IMR-90 (cell line): ENCODE data around the gene HPS4. TPM values are rescaled to one million over a fixed set of nuclear protein-coding genes. Genes with fewer than 3 reads are reported as not detected.

Source experiments
- ATAC-seq: fragments of 200-7000 bp; cut with Tn5 transposase; 2 replicates; pipeline ENCODE4 v1.9.1; 2020; ENCODE audit warnings: low read depth, mild to moderate bottlenecking, moderate library complexity
- BruUV-seq: library from RNA; stranded (reverse); fragments of 400-500 nt; replicated peaks from 2 replicates; lab custom pipeline; 2021; lab: Mats Ljungman, UMichigan
- CTCF ChIA-PET: fragments of 300-600 bp; formaldehyde crosslinking; extraction: SDS; loops from one replicate; lab custom pipeline; 2021; ENCODE audit warnings: antibody characterized with exemption; lab: Yijun Ruan, JAX
- POLR2A ChIA-PET: fragments of 300-600 bp; sonication (Branson Sonifier 250); formaldehyde crosslinking; loops from one replicate; lab custom pipeline; 2022; ENCODE audit warnings: antibody characterized with exemption; ENCODE audit not compliant: unreplicated experiment; lab: Charles Lee
- DNase-seq: peaks from one replicate; pipeline ENCODE4 v3.0.0; 2013
- H2AFZ ChIP-seq: replicated peaks from 2 replicates; pipeline ENCODE3; 2013; ENCODE audit warnings: low read length, mild to moderate bottlenecking; ENCODE audit not compliant: poor library complexity
- H2AK5ac ChIP-seq: 2 replicates; pipeline ENCODE4 v1.6.1; 2013; ENCODE audit warnings: low read depth, low read length, inconsistent platforms
- H2AK9ac ChIP-seq: replicated peaks from 2 replicates; pipeline ENCODE3; 2013; ENCODE audit warnings: mild to moderate bottlenecking, low read depth, low read length, moderate library complexity; ENCODE audit not compliant: poor library complexity
- H2BK120ac ChIP-seq: 2 replicates; pipeline ENCODE4 v1.6.1; 2013; ENCODE audit warnings: low read depth, low read length, inconsistent platforms
- H2BK15ac ChIP-seq: 3 replicates; pipeline ENCODE4 v1.6.1; 2013; ENCODE audit warnings: low read depth, low read length, inconsistent platforms
- H2BK20ac ChIP-seq: 2 replicates; pipeline ENCODE4 v1.6.1; 2013; ENCODE audit warnings: low read depth, mild to moderate bottlenecking, inconsistent platforms, low read length, moderate library complexity
- H2BK5ac ChIP-seq: 2 replicates; pipeline ENCODE4 v1.6.1; 2013; ENCODE audit warnings: mild to moderate bottlenecking, low read depth, low read length, inconsistent platforms; ENCODE audit not compliant: poor library complexity, severe bottlenecking
- H3K14ac ChIP-seq: replicated peaks from 2 replicates; pipeline ENCODE4 v1.6.1; 2013; ENCODE audit warnings: low read depth, low read length, inconsistent platforms
- H3K18ac ChIP-seq: 2 replicates; pipeline ENCODE4 v1.6.1; 2013; ENCODE audit warnings: low read depth, low read length, control low read depth
- H3K23ac ChIP-seq: 2 replicates; pipeline ENCODE4 v1.6.1; 2013; ENCODE audit warnings: low read depth, low read length, inconsistent platforms
- H3K27ac ChIP-seq: 2 replicates; pipeline ENCODE4 v1.5.1; 2013; ENCODE audit warnings: mild to moderate bottlenecking, control low read depth, low read length; ENCODE audit not compliant: insufficient read depth
- H3K27me3 ChIP-seq: 2 replicates; pipeline ENCODE4 v1.6.1; 2013; ENCODE audit warnings: low read length; ENCODE audit not compliant: control insufficient read depth, insufficient read depth
- H3K36me3 ChIP-seq: 2 replicates; pipeline ENCODE4 v1.6.1; 2013; ENCODE audit warnings: low read length, mixed read lengths; ENCODE audit not compliant: control insufficient read depth, insufficient read depth
- H3K4ac ChIP-seq: 2 replicates; pipeline ENCODE4 v1.6.1; 2013; ENCODE audit warnings: low read depth, low read length, inconsistent platforms
- H3K4me1 ChIP-seq: 2 replicates; pipeline ENCODE4 v1.6.1; 2013; ENCODE audit warnings: low read length, mixed read lengths; ENCODE audit not compliant: control insufficient read depth, insufficient read depth
- H3K4me2 ChIP-seq: 2 replicates; pipeline ENCODE4 v1.6.1; 2013; ENCODE audit warnings: low read depth, mild to moderate bottlenecking, control low read depth, low read length, moderate library complexity
- H3K4me3 ChIP-seq: 2 replicates; pipeline ENCODE4 v1.5.1; 2013; ENCODE audit warnings: low read depth, mild to moderate bottlenecking, control low read depth, low read length, moderate library complexity; ENCODE audit not compliant: insufficient read depth
- H3K56ac ChIP-seq: 2 replicates; pipeline ENCODE4 v1.6.1; 2013; ENCODE audit warnings: low read length, inconsistent platforms; ENCODE audit not compliant: insufficient read depth; ENCODE audit errors: extremely low read depth
- H3K79me1 ChIP-seq, 2 experiments: 2 replicates each; pipeline ENCODE4 v1.6.1; 2013; ENCODE audit warnings: low read length in 2 of 2, inconsistent platforms in 1 of 2, low read depth in 1 of 2
- H3K9ac ChIP-seq: 2 replicates; pipeline ENCODE4 v1.6.1; 2013; ENCODE audit warnings: low read depth, low read length, control low read depth
- H3K9me1 ChIP-seq: 2 replicates; pipeline ENCODE4 v1.6.1; 2013; ENCODE audit warnings: low read length, inconsistent platforms; ENCODE audit not compliant: insufficient read depth
- H3K9me3 ChIP-seq: 2 replicates; pipeline ENCODE4 v1.6.1; 2013; ENCODE audit warnings: low read length; ENCODE audit not compliant: control insufficient read depth, insufficient read depth
- H4K20me1 ChIP-seq: 2 replicates; pipeline ENCODE4 v1.6.1; 2013; ENCODE audit warnings: low read length, inconsistent platforms; ENCODE audit not compliant: insufficient read depth
- H4K5ac ChIP-seq: 2 replicates; pipeline ENCODE4 v1.6.1; 2013; ENCODE audit warnings: mild to moderate bottlenecking, low read depth, low read length, control low read depth
- H4K8ac ChIP-seq, 2 experiments: 2 replicates each; pipeline ENCODE4 v1.6.1; 2013; ENCODE audit warnings: low read depth in 2 of 2, low read length in 2 of 2, control low read depth in 1 of 2, inconsistent platforms in 1 of 2
- H4K91ac ChIP-seq: 2 replicates; pipeline ENCODE4 v1.6.1; 2013; ENCODE audit warnings: low read depth, low read length, inconsistent platforms; ENCODE audit not compliant: insufficient read depth
- FOS ChIP-seq: fragments of 150-350 bp; IDR thresholded peaks from 2 replicates; pipeline ENCODE4 v1.6.1; 2016; ENCODE audit warnings: low read depth, low read length
- MAZ ChIP-seq: IDR thresholded peaks from 2 replicates; pipeline ENCODE4 v1.6.1; 2012; ENCODE audit warnings: low read depth, mild to moderate bottlenecking, low read length, improper control_type of control experiment, moderate library complexity, borderline replicate concordance
- NFE2L2 ChIP-seq: fragments of 150-350 bp; IDR thresholded peaks from 2 replicates; pipeline ENCODE4 v1.6.1; 2016; ENCODE audit warnings: low read depth, mild to moderate bottlenecking, low read length
- POLR2A ChIP-seq: IDR thresholded peaks from 2 replicates; pipeline ENCODE4 v1.6.1; 2012; ENCODE audit warnings: mild to moderate bottlenecking, low read depth, low read length
- RAD21 ChIP-seq: IDR thresholded peaks from 2 replicates; pipeline ENCODE4 v1.6.1; 2012; ENCODE audit warnings: low read length, improper control_type of control experiment
- RCOR1 ChIP-seq: IDR thresholded peaks from 2 replicates; pipeline ENCODE4 v1.6.1; 2012; ENCODE audit warnings: mild to moderate bottlenecking, low read length, improper control_type of control experiment; ENCODE audit not compliant: insufficient replicate concordance
- RFX5 ChIP-seq: IDR thresholded peaks from 2 replicates; pipeline ENCODE4 v1.8.0; 2012; ENCODE audit warnings: low read depth, mild to moderate bottlenecking, low read length, moderate library complexity
- SMC3 ChIP-seq: fragments of 150-350 bp; IDR thresholded peaks from 2 replicates; pipeline ENCODE4 v1.6.1; 2016; ENCODE audit warnings: low read depth, mild to moderate bottlenecking, antibody characterized with exemption, low read length, moderate library complexity
- dilution Hi-C: fragments of 300-500 bp; cut with HindIII; formaldehyde crosslinking; loops from one replicate; pipeline ENCODE4 v1.14.3; 2018; ENCODE audit warnings: low sequenced_read_pairs; ENCODE audit not compliant: unreplicated experiment
- in situ Hi-C: fragments of 300-500 bp; cut with MboI; formaldehyde crosslinking; loops from 3 replicates; pipeline ENCODE4 v1.14.3; 2019; ENCODE audit warnings: low sequenced_read_pairs, inconsistent platforms, mixed read lengths
- intact Hi-C: fragments of 100-400 bp; cut with micrococcal nuclease; formaldehyde crosslinking; loops from 2 replicates; pipeline ENCODE4 v1.10.0; 2022
- polyA plus RNA-seq, 3 experiments: library from polyadenylated mRNA; depleted of rRNA; stranded (reverse); fragments of >200 nt; gene quantifications; 2 replicates each; pipeline ENCODE4 v1.2.3, GENCODE V29; 2012; ENCODE audit warnings: low replicate concordance in 1 of 3
- total RNA-seq: library from RNA; depleted of rRNA; stranded (reverse); fragments of >200 nt; gene quantifications from 2 replicates; pipeline ENCODE4 v1.2.3, GENCODE V29; 2012

The HPS4 gene
- total and polyA plus RNA-seq, 2 of the 4 experiments (the other 2 are of a cell fraction): 15.8 to 19.0 TPM

DNA sequence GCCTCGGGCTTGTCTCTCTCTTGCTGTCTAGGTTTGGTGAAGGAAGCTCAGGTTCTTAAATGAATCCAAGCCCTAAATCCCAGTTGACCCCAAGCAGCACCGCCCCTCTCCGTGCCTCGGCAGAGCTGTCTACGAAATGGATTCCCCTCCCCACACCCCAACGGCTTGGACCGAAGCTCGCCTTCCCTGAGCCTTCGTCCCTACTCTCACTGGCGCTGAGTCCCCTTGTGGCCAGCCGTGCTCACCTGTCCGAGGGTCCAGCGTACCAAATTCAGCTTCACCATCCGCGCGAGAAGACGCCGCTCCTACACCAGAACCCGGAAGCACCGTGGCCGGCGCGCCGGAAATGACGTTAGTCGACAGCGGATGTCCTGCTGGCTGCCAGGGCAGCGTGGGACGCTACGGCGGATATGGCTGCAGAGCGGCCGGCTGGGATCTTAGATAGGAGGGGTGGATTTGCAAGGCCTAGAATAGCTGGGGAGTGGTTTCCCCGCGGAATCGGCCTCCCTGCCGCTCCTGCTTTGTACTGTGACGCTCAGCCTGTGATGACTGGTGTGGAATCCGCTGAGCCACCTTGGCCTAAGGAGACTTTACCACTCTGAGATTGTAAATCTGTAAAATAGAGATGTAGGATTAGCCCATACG is 28.7 kb upstream of the HPS4 start, which contains the start of gene TFIP11 (continued):
- TF ChIP-seq RAD21 (no peak; the same call in 1 of the 2 replicates), FOS (no peak)

DNA sequence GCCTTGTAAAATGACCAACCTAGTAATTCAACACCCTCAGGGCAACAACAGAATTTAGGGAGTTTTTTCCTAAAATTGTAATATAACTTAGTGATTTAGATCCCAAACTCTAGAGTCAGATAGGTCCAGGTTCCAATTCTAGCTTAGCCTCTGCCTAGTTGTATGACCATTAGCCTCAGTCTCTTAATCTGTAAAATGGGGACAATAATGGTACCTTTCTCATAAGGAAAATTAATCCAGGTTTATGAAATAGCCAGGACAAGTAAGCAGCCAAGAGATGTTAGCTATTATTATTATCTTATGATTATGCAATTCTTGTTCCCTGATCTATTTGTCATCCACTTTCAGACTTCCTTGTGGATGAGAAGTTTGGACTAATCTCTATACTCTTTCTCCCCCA is 24.6 kb upstream of the HPS4 start:
- H3K14ac ChIP-seq: no peak overlapping the region
- CTCF ChIA-PET: interaction anchor here (0.5 to 0.7 kb wide), 2 partner anchors 363 to 1928 kb away, joined by 3 to 5 read pairs; no protein-coding TSS in a partner anchor
- no peak overlapping the region for H3K56ac ChIP-seq
- no peak overlapping the region for H4K8ac ChIP-seq
- H3K27ac ChIP-seq: no peak overlapping the region
- no peak overlapping the region for H2BK5ac ChIP-seq
- H2BK120ac ChIP-seq: no peak overlapping the region
- no peaks in the 10 kb centered on the region for H3K9me3 ChIP-seq
- no peaks in the 10 kb centered on the region for H3K27me3 ChIP-seq
- H4K5ac ChIP-seq: no peak overlapping the region
- in situ Hi-C loops (no loop called here), intact Hi-C loops (no loop called here), dilution Hi-C loops (no loop called here)
- ATAC-seq (no peak), DNase-seq (no peak)
- peaks cover 2% of the 10 kb centered on the region; the same call in 1 of the 2 replicates for H3K9me1 ChIP-seq
- H3K79me1 ChIP-seq: peaks cover 16 to 30% of the 10 kb centered on the region in 2 experiments
- no peak overlapping the region for H3K18ac ChIP-seq
- no peak overlapping the region for H3K4me3 ChIP-seq
- peaks cover 3% of the 10 kb centered on the region; the same call in 1 of the 2 replicates for H4K20me1 ChIP-seq
- H3K4ac ChIP-seq: no peak overlapping the region
- no peak overlapping the region for H4K91ac ChIP-seq
- peaks cover 2% of the 10 kb centered on the region for H3K4me1 ChIP-seq
- no peak overlapping the region for H2BK20ac ChIP-seq
- no peak overlapping the region for H3K9ac ChIP-seq
- no peak overlapping the region for H3K23ac ChIP-seq
- H2AK9ac ChIP-seq: no peak overlapping the region
- H2AFZ ChIP-seq: no peak overlapping the region
- H3K4me2 ChIP-seq: no peak overlapping the region
- no peak overlapping the region for H2BK15ac ChIP-seq
- H3K36me3 ChIP-seq: peaks cover 43% of the 10 kb centered on the region
- no peak overlapping the region for H2AK5ac ChIP-seq
- POLR2A ChIA-PET: no interaction called here
- no TSS peak for BruUV-seq
- TF ChIP-seq RCOR1 (no peak), MAZ (no peak), SMC3 (no peak), NFE2L2 (no peak), POLR2A (no peak), RFX5 (no peak), FOS (no peak)
